Activated B cell treated with CpG ODN at 0.5 μM for 24 hours (primary cell): ENCODE results near the gene CEBPB. TPM values are rescaled to one million over a fixed set of nuclear protein-coding genes. Genes with fewer than 3 reads are reported as not detected.

Experiments
- ATAC-seq: fragments of 200-7000 bp; cut with Tn5 transposase; one replicate; pipeline ENCODE4 v1.10.0; 2021; ENCODE audit warnings: low read depth, mild to moderate bottlenecking, moderate library complexity
- CTCF ChIA-PET: fragments of 350-600 bp; sonication (Branson Sonifier 250); formaldehyde crosslinking; loops from one replicate; lab custom pipeline; 2021; ENCODE audit warnings: antibody characterized with exemption; lab: Charles Lee
- POLR2A ChIA-PET: fragments of 350-600 bp; sonication (Branson Sonifier 250); formaldehyde crosslinking; loops from one replicate; lab custom pipeline; 2021; ENCODE audit warnings: antibody characterized with exemption; lab: Charles Lee
- DNase-seq: peaks from one replicate; pipeline ENCODE4 v3.0.0; 2022
- H3K27ac Mint-ChIP-seq: one replicate; pipeline ENCODE4 v1.8.0; 2020; ENCODE audit warnings: mixed read lengths
- H3K27me3 Mint-ChIP-seq: one replicate; pipeline ENCODE4 v1.8.0; 2021; ENCODE audit warnings: mixed read lengths
- H3K36me3 Mint-ChIP-seq: one replicate; pipeline ENCODE4 v1.8.0; 2021; ENCODE audit warnings: low read depth, mixed read lengths
- H3K4me1 Mint-ChIP-seq: one replicate; pipeline ENCODE4 v1.8.0; 2021; ENCODE audit warnings: mixed read lengths
- H3K4me3 Mint-ChIP-seq: one replicate; pipeline ENCODE4 v1.8.0; 2020; ENCODE audit warnings: mild to moderate bottlenecking, mixed read lengths
- H3K9me3 Mint-ChIP-seq: one replicate; pipeline ENCODE4 v1.8.0; 2020; ENCODE audit warnings: mixed read lengths
- intact Hi-C: fragments of 100-400 bp; cut with micrococcal nuclease; formaldehyde crosslinking; loops from one replicate; pipeline ENCODE4 v1.15.1; 2024
- total RNA-seq: library from RNA; stranded (reverse); gene quantifications from 2 replicates; pipeline ENCODE4 v1.2.3, GENCODE V29; 2022
- TF ChIP-seq, protein P1 (sequence below): fragments of 200-600 bp; IDR thresholded peaks from one replicate; pipeline ENCODE4 v1.8.0; 2022; ENCODE audit warnings: antibody characterized with exemption, mild to moderate bottlenecking

Gene CEBPB
- total RNA-seq, 1 donor from 2014 or later, result 23.5 TPM

DNA sequence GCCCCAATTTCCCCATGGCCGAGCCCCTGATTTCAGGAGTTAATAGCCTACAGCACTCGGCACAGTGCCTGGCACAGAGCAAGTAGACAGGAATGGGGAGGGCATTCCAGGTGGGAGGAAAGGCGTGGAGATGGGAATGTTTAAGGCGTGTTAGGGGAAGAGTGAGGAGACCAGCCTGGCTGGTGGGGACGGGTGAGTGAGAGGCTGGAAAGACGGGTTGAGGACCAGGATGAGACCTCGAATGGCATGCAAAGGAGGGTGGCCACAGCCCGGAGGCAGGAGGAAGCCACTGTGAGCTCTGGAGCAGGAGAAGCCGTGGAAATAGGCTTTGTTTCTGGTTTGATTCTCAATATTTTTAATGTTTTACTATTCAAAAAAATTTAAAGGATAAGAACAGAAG, 49.5 kb downstream of the CEBPB start:
- H3K27me3 Mint-ChIP-seq, result peaks cover 3% of the 10 kb centered on the region
- no peak for ATAC-seq

DNA sequence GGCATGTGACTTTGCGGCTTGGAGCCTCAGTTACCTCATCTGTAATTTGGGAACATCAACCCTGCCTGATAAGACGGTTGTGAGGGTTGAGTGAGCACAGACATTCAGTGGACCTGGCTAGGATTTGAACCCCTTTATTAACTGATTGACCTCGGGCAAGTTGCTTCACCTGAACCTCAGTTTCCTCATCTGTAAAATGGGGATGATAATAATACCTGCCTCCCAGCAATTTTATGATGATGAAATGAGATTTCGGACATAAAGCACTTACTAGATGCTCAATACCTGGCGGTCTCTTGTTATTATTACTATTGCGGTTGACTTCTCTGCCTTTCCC, 51.5 kb downstream of the CEBPB start:
- ChIA-PET POLR2A (no interaction called here), CTCF (no interaction called here)
- DNase-seq (no peak), ATAC-seq (no peak)
- H3K4me1 Mint-ChIP-seq, result no peaks in the 10 kb centered on the region
- peaks cover 7% of the 10 kb centered on the region for H3K27me3 Mint-ChIP-seq
- H3K36me3 Mint-ChIP-seq, result no peaks in the 10 kb centered on the region
- H3K9me3 Mint-ChIP-seq, result no peaks in the 10 kb centered on the region
- intact Hi-C loops, result no loop called here
- H3K27ac Mint-ChIP-seq, result no peak overlapping the region
- H3K4me3 Mint-ChIP-seq, result no peak overlapping the region
- TF ChIP-seq, protein P1, sequence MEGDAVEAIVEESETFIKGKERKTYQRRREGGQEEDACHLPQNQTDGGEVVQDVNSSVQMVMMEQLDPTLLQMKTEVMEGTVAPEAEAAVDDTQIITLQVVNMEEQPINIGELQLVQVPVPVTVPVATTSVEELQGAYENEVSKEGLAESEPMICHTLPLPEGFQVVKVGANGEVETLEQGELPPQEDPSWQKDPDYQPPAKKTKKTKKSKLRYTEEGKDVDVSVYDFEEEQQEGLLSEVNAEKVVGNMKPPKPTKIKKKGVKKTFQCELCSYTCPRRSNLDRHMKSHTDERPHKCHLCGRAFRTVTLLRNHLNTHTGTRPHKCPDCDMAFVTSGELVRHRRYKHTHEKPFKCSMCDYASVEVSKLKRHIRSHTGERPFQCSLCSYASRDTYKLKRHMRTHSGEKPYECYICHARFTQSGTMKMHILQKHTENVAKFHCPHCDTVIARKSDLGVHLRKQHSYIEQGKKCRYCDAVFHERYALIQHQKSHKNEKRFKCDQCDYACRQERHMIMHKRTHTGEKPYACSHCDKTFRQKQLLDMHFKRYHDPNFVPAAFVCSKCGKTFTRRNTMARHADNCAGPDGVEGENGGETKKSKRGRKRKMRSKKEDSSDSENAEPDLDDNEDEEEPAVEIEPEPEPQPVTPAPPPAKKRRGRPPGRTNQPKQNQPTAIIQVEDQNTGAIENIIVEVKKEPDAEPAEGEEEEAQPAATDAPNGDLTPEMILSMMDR, result no peak

More for the DNA sequence above, 49.5 kb downstream of the CEBPB start:
- no peak overlapping the region for H3K4me3 Mint-ChIP-seq
- H3K9me3 Mint-ChIP-seq, result no peaks in the 10 kb centered on the region
- ChIA-PET POLR2A (no interaction called here), CTCF (no interaction called here)
- no peaks in the 10 kb centered on the region for H3K4me1 Mint-ChIP-seq
- DNase-seq, result no peak
- H3K36me3 Mint-ChIP-seq, result no peaks in the 10 kb centered on the region
- intact Hi-C loops, result no loop called here
- TF ChIP-seq, protein P1, result no peak
- no peak overlapping the region for H3K27ac Mint-ChIP-seq

Other genes with a start within 250 kb of the CEBPB start
- gene SNAI1, start 207.8 kb upstream of the CEBPB start, total RNA-seq, result 0.61 and 0.67 TPM in 2 replicates
- gene UBE2V1, start 77.7 kb upstream of the CEBPB start, total RNA-seq, result 147 and 166 TPM in 2 replicates
- gene PEDS1, start 37.1 kb upstream of the CEBPB start, total RNA-seq, result 9.8 and 9.9 TPM in 2 replicates